ENCODE data around the gene CROCC. TPM values are rescaled to one million over a fixed set of nuclear protein-coding genes. Genes with fewer than 3 reads are reported as not detected.
"Not testable (repeated sequence)": the region's sequence is repeated elsewhere in the genome, so short reads cannot be mapped to it uniquely, and the experiment has no call there.

Gene CROCC
- total RNA-seq, 2 donors from 2014 or later, result 12.6 to 21.6 TPM

DNA sequence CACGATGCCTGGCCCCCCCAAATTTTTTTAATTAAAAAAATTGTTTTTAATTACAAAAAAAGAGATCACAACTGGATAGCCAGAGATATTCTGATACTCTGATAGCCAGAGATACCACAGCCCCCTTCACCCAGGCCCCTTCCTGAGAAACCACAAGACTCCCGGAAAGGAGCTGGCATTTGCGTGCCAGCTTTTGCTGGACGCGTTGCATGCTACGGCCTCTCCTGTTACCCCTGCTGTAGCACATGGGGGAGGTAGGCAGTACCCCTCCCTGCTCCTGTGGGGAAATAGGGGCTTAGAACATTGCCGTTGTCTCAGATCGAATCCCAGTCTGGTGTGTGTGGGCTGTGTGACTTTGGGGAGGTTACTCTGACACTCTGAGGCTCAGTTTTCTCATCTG lies 36.0 kb downstream of the CROCC start:
- intact Hi-C loops (cut with DNase I), result loop anchor here in 1 of 2 donors (10.0 kb wide), 1 partner anchor 87 kb away; no protein-coding TSS in a partner anchor
- no peak for DNase-seq (ENCODE audit: low spot score)

DNA sequence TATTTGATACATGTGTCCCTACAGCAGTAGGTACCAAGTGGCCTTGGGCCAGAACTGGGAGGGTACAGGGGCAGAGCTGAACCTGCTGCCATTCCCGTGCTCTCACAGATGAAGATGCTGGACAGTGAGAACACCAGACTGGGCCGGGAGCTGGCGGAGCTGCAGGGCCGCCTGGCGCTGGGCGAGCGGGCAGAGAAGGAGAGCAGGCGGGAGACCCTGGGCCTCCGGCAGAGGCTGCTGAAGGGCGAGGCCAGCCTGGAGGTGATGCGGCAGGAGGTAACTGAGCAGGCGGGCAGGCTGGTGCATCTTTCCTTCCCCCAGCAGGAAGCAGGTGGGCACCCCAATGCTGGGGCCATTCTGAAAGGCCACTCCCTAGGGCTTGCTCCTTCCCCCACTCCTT lies 36.7 kb downstream of the CROCC start:
- DNase-seq (ENCODE audit: low spot score), result no peak
- intact Hi-C loops (cut with DNase I), result loop anchor here in 1 of 2 donors (10.0 kb wide), 1 partner anchor 86 kb away; no protein-coding TSS in a partner anchor

DNA sequence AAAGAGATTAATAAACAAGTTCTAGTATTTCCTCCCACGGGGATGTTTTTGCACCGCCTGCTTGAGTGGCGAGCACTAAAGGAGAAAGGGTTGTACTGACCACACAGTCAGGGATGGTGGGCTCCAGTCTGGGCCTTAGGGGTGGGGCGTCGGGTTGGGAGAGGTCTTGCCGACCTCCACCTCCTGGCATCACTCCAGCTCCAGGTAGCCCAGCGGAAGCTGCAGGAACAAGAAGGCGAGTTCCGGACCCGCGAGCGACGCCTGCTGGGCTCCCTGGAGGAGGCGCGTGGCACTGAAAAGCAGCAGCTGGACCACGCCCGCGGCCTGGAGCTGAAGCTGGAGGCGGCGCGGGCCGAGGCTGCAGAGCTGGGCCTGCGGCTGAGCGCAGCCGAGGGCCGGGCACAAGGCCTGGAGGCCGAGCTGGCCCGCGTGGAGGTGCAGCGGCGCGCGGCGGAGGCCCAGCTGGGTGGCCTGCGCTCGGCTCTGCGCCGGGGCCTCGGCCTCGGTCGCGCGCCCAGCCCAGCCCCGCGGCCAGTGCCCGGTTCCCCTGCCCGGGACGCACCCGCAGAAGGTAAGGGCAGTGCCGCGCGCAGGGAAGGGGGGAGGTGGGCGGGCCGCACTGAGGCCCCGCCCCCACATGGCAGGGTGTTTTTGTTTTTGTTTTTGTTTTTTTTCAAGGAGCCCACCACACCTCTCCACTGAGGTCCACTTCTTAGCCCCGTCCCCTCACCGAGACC lies 39.0 kb downstream of the CROCC start:
- intact Hi-C loops (cut with DNase I), result no loop called here

DNA sequence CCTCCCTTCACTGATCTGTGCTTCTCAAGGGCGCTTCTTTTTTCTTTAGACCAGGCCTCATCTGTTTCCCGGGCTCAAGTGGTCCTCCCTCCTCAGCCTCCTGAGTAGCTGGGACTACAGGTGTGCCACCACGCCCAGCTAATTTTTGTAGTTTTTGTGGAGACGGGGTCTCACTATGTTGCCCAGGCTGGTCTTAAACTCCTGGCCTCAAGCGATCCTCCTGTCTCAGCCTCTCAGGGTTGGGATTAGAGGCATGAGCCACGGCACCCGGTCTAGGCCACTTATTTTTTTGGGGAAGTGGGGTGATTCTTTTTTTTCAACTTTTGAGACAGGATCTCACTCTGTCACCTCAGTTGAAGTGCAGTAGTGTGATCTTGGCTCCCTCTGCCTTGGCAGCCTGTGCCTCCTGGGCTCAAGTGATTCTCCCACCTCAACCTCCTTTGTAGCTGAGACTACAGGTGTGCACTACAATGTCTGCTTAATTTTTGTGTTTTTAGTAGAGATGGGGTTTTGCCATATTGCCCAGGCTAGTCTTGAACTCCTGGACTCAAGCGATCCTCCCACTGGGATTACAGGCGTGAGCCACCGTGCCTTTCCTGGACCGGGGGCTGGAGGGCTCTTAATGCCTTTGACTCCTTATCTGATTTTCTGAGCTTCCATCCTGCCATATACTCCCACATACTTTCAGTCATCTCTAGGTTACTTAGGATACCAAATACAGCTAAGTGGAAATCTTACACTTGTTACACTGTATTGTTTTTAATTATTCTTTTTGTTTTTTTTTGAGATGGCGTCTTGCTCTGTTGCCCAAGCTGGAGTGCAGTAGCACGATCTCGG lies 39.8 kb downstream of the CROCC start:
- intact Hi-C loops (cut with DNase I), result no loop called here
- no peak for DNase-seq (ENCODE audit: low spot score)

More for the DNA sequence above, 39.0 kb downstream of the CROCC start:
- DNase-seq (ENCODE audit: low spot score), result peak; percentile 94

DNA sequence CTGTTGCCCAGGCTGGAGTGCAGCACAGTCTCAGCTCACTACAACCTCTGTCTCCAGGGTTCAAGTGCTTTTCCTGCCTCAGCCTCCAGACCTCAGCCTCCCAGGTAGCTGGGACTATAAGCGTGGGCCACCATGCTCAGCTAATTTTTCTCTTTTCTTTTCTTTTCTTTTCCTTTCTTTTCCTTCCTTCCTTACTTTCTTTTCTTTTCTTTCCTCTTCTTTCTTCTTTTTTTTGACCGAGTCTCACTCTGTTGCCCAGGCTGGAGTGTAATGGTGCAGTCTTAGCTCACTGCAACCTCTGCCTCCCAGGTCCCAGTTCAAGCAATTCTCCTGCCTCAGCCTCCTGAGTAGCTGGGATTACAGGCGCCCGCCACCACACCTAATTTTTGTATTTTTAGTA lies 42.4 kb downstream of the CROCC start:
- DNase-seq (ENCODE audit: low spot score); intact Hi-C loops (cut with DNase I): not testable (repeated sequence)

DNA sequence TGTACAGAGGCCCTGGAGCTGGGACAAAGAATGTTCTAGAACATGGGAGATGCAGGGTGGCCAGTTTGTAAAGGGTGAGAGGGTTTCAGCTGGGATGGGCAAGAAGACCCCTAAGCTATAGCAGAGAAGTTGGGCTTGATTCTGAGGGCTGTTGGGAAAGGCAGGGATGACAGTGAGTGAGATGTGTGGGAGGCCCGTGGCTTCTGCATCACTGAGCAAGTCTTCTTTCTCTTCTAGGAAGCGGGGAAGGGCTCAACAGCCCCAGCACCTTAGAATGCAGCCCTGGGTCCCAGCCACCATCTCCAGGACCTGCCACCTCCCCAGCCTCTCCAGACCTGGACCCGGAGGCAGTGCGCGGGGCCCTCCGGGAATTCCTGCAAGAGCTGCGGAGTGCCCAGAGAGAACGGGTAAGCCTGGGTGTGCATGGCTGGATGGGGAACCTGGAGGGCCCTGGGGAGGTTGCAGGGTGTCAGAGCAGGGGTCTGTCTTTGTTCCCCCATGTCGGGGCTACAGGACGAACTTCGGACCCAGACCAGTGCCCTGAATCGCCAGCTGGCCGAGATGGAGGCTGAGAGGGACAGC lies 43.8 kb downstream of the CROCC start:
- DNase-seq (ENCODE audit: low spot score), result no peak
- intact Hi-C loops (cut with DNase I), result no loop called here

DNA sequence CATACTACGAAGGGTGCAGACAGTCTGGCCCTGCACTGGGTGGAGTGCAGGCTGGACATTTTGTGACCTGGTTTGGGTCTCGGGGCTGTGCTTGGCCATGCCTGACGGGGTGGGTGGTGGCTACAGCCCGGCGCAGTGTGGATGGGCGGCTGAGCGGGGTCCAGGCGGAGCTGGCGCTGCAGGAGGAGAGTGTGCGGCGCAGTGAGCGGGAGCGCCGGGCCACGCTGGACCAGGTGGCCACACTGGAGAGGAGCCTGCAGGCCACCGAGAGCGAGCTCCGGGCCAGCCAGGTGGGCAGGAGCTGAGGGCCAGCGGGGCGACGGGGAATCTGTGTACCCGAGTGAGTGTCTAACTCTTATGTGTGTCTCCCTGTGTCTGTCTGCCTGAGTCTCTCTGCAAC lies 44.6 kb downstream of the CROCC start:
- intact Hi-C loops (cut with DNase I), result no loop called here
- no peak for DNase-seq (ENCODE audit: low spot score)

DNA sequence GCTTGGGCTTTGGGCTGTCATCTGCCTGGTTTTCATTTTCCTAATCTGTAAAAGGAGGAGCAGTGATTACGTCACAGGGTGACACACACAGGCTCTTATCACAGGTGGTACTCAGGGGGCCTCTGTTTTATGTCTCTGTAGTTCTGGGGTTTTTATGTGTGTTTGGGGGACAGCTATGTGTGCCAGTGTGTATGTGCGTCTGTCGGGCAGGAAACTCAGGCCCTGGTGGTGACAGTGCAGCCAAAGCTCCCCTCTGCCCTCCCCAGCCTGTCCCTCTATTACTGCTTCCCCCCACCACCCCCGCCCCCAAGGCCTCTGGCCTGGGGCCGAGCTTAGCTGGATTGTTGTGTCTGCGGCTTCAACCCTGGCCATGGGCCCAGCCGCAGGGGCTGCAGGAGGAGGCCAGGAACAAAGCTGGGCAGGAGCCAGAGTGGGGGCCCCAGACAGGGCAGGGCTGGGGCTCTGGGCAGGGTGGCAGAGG lies 45.4 kb downstream of the CROCC start:
- DNase-seq (ENCODE audit: low spot score), result no peak
- intact Hi-C loops (cut with DNase I), result no loop called here

DNA sequence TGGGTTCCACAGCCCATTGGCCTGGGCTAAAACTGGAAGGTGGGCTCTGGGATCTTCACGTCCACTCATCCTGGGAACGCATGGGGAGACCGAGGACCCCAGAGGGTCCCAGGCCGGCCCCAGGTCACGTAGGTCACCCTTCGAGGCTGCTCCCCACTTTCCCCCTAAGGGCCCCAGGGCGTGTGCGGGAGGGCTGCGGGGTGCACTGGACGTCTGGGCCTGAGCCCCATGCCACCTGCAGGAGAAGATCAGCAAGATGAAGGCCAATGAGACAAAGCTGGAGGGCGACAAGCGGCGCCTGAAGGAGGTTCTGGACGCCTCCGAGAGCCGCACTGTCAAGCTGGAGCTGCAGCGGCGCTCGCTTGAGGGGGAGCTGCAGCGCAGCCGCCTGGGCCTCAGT lies 46.2 kb downstream of the CROCC start:
- DNase-seq (ENCODE audit: low spot score), result no peak
- intact Hi-C loops (cut with DNase I), result no loop called here

DNA sequence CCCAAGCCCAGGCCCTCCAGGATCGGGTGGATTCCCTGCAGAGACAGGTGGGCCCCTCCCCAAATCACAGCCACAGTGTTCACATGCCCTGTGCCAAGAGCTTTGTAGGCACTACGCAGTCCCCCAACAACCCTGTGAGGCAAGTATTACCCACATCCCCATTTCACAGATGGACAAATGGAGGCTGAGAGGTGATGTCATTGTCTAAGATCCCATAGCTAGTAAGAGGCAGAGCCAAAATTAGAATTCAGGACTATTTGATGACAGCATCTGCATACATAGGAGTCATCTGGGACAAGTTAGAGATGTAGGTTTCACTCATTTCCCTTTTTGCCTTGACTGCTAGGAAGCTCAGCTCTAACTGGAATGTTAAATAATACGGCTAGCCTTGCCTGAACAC lies 46.6 kb downstream of the CROCC start:
- DNase-seq (ENCODE audit: low spot score), result no peak
- intact Hi-C loops (cut with DNase I), result no loop called here

DNA sequence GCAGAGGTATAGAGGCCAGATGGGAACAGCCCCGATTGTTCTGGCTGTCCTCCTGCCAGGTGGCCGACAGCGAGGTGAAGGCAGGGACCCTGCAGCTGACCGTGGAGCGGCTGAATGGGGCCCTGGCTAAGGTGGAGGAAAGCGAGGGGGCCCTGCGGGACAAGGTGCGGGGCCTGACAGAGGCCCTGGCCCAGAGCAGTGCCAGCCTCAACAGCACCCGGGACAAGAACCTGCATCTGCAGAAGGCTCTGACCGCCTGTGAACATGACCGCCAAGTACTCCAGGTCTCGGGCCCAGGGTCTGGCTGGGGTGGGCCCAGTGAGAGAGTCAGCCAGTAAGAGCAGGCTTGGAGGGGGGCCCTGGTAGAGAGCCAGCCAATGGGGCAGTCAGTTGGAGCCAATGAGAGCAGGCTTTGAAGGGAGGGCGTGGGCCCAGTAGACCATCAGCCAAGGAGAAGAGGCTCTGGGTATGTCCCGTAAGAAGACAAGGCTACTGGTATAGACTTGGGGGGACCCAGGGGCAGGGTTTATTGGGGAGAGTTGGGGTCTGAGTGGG lies 47.4 kb downstream of the CROCC start:
- no peak for DNase-seq (ENCODE audit: low spot score)
- intact Hi-C loops (cut with DNase I), result no loop called here

DNA sequence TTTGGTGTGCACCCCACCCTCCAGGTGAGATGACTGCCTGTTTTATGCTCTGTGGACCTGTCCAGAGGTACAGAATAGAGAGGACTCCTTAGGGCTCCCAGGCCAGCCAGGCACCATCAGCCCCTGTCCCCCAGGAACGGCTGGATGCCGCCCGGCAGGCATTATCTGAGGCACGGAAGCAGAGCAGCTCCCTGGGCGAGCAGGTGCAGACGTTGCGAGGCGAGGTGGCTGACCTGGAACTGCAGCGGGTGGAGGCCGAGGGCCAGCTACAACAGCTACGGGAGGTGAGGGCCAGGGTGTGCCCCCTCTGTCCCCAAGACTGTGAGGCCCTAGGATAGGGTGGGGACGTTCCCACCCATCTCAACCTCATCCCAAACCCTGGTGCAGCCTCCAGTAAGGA lies 47.9 kb downstream of the CROCC start:
- no peak for DNase-seq (ENCODE audit: low spot score)
- intact Hi-C loops (cut with DNase I), result no loop called here

DNA sequence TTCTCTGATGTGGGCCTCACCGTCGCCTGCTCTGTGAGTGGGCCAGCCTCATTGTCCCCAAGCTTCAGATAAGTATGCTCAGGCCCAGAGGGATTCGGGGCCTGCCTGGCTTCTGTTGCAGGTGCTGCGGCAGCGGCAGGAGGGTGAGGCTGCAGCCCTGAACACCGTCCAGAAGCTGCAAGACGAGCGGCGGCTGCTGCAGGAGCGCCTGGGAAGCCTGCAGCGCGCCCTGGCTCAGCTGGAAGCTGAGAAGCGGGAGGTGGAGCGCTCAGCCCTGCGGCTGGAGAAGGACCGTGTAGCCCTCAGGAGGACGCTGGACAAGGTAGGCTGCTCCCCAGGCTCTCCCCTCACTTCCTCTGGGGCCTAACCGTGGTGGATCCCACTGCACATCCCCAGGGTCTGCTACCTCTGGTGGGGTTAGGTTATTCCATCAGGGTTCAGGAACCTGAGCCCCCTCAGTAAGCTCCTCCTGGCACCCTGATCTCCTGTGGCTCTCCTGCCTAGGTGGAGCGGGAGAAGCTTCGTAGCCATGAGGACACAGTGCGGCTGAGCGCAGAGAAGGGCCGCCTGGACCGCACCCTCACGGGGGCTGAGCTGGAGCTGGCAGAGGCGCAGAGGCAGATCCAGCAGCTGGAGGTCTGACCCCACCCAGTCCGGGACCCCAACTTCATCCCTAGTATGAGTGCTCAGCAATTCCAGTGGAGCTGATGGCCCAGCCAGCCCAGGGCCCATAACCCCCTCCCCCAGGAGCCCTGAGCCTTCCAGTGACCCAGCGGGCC lies 48.6 kb downstream of the CROCC start:
- intact Hi-C loops (cut with DNase I), result no loop called here
- no peak for DNase-seq (ENCODE audit: low spot score)

DNA sequence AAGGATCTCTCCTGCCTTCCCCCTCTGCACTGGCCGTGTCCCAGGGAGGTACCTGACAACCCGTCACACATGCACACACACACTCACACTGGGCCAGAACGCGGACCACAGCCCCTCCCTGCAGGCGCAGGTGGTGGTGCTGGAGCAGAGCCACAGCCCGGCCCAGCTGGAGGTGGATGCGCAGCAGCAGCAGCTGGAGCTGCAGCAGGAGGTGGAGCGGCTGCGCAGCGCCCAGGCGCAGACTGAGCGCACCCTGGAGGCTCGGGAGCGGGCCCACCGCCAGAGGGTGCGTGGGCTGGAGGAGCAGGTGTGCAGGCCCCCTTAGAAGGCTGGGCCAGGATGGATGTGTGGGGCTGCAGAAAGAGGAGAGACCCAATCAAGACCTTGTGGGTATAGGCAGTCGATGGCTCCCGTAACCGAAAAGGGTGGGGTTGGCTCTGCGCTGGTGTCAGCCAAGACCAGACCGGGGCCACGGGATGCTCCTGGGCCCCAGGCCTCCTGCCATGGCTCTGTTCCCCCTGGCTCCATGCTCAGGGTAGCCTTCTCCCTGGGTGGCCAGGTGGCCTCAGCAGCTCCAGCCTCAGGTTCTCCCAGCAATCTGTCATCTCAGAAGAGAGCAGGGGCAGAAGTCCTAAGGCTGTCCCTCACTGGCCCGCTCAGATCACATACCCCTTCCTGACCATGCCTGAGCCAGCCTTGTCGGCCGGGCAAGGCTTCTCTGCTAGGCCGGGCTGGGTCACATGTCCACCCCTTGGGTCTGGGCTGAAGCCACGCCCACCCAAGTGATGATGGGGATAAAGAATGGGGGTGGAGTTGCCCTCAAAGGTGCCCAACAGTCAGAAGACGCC lies 49.8 kb downstream of the CROCC start:
- no peak for DNase-seq (ENCODE audit: low spot score)
- intact Hi-C loops (cut with DNase I), result no loop called here

DNA sequence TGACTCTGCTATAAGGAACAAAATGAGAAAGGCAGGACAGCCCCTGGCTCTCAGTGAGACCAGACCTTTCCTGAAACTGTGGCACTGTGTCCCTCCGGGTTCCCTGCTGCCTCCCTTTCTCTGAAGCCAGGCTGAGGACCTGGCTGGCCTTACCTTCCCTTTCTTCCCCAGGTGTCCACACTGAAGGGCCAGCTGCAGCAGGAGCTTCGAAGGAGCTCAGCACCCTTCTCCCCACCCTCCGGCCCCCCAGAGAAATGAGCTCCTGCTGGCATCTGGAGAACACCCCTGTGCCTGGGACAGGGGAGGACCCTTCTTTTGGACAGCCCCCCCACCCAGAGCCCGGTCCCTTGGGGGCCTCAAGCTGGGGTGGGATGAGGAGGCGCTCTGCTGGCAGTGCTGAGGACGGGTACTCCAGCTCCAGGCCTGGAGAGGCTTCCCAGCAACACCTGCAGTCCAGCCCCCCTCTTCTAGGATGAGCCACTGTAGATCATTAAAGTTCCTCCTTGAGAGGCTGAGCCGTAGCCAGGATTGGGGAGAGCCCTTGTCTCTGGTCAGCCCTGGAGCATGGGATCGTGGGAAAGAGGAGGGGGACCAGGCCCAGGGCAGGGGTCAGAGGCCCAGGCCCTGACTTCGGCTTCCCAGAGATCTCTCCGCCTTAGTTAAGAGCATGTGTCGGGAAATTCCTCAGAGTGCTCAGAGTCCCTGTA lies 50.6 kb downstream of the CROCC start:
- intact Hi-C loops (cut with DNase I), result no loop called here
- DNase-seq (ENCODE audit: low spot score), result no peak

DNA sequence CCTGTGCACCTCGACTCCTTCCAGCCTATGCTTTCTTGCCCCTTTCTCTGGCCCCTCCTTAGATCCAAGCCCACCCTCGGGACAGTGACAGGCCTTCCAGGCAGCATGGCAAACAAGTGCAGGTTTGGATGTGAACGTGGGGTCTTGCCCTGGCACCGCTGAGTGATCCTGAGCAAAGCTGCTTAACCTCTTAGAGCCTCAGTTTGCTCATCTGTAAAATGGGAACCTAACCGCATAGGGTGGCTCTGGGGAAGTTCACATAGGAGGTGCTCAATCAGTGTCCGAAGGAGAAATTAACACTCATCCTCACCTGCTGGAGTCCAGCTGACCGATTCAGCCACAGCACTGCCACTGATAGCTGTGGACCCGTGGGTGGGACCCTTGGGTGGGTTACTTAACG lies 51.5 kb downstream of the CROCC start:
- DNase-seq (ENCODE audit: low spot score), result no peak
- intact Hi-C loops (cut with DNase I), result no loop called here

DNA sequence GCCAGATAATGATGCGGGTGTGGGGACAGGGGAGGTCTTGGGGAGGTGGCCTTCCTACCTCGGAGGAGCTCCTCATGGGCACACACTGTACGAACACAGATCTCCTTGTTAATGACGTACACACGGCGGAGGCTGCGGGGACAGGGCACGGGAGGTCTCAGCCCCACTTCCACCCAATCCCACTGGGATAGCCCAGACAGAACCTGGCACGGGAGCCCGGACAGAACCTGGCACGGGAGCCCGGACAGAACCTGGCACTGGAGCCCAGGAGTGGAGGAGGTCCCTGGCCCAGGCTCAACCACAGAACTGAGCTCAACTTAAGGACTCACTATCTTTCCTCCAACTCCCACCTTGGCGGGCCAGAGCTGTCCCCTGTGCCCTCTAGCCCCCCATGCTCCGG lies 53.5 kb downstream of the CROCC start:
- no peak for DNase-seq (ENCODE audit: low spot score)
- intact Hi-C loops (cut with DNase I), result no loop called here

DNA sequence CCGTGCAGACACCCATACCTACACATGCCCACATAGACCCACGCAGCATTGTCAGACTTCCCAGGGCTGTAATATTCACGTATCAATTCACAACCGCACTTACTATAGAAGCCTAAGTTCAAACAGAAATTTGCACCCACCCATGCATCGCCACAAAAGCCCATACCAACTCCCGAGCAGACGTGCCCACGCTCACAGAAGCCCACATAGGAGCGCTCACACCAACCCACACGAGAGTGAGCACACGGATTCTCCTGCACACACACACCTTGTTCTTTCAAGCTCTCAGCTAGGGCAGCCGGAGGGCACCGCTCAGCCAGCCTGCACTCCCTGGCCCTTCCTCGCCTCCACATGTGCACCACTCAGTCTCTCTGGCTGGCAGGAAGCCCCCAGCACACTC lies 54.1 kb downstream of the CROCC start:
- no peak for DNase-seq (ENCODE audit: low spot score)
- intact Hi-C loops (cut with DNase I), result no loop called here

Measured in posterior vena cava (tissue), 2 donors.